ENCODE measurements around the gene PLXNA2.

PLXNA2 gene

GRCh38 chr1:208080396-208081286 lies 163.5 kb downstream of the PLXNA2 start:
- no peak for TF ChIP-seq CTCF (IDR thresholded peaks at IDR 0.05; ENCODE audit: low read depth, low read length, missing control alignments)
- H3K4me3 ChIP-seq (replicated peaks; ENCODE audit: low read depth, low read length), result no peak overlapping the region
- no peak for DNase-seq (ENCODE audit: extremely low read depth, low read depth)

- TF ChIP-seq CTCF (IDR thresholded peaks at IDR 0.05; ENCODE audit: low read depth, low read length, missing control alignments), result no peak
- H3K4me3 ChIP-seq (replicated peaks; ENCODE audit: low read depth, low read length), result no peak overlapping the region
- DNase-seq (ENCODE audit: extremely low read depth, low read depth), result no peak
Observed at GRCh38 chr1:208079161-208079560, 165.0 kb downstream of the PLXNA2 start.

GRCh38 chr1:208078752-208079151 lies 165.4 kb downstream of the PLXNA2 start:
- TF ChIP-seq CTCF (IDR thresholded peaks at IDR 0.05; ENCODE audit: low read depth, low read length, missing control alignments), result no peak
- no peak overlapping the region for H3K4me3 ChIP-seq (replicated peaks; ENCODE audit: low read depth, low read length)
- no peak for DNase-seq (ENCODE audit: extremely low read depth, low read depth)

- DNase-seq (ENCODE audit: extremely low read depth, low read depth), result no peak
- H3K4me3 ChIP-seq (replicated peaks; ENCODE audit: low read depth, low read length), result no peak overlapping the region
- no peak for TF ChIP-seq CTCF (IDR thresholded peaks at IDR 0.05; ENCODE audit: low read depth, low read length, missing control alignments)
Observed at GRCh38 chr1:208077232-208078075, 166.7 kb downstream of the PLXNA2 start.

- H3K4me3 ChIP-seq (replicated peaks; ENCODE audit: low read depth, low read length), result no peak overlapping the region
- TF ChIP-seq CTCF (IDR thresholded peaks at IDR 0.05; ENCODE audit: low read depth, low read length, missing control alignments), result no peak
- DNase-seq (ENCODE audit: extremely low read depth, low read depth), result no peak
Observed at GRCh38 chr1:208074353-208074752, 169.8 kb downstream of the PLXNA2 start.

GRCh38 chr1:208071435-208072031 lies 172.7 kb downstream of the PLXNA2 start:
- TF ChIP-seq CTCF (IDR thresholded peaks at IDR 0.05; ENCODE audit: low read depth, low read length, missing control alignments), result no peak
- no peak for DNase-seq (ENCODE audit: extremely low read depth, low read depth)

More at GRCh38 chr1:208071435-208072031, 172.7 kb downstream of the PLXNA2 start:
- no peak overlapping the region for H3K4me3 ChIP-seq (replicated peaks; ENCODE audit: low read depth, low read length)

Data from HFF-Myc (cell line).